ENCODE results near the gene RSPRY1.

- TF ChIP-seq SUZ12 (IDR thresholded peaks at IDR 0.05) (no peak), FOXM1 (IDR thresholded peaks at IDR 0.05; ENCODE audit: borderline replicate concordance) (no peak), BHLHE40 (IDR thresholded peaks at IDR 0.05; ENCODE audit: borderline replicate concordance) (no peak), TARDBP (IDR thresholded peaks at IDR 0.05) (no peak)
These were observed 39.8 kb downstream of the RSPRY1 start for GRCh38 chr16:57225978-57226377.
